Activated CD8-positive, alpha-beta T cell treated with anti-CD3 and anti-CD28 coated beads for 36 hours (primary cell): ENCODE results near the gene BTG2. TPM values are rescaled to one million over a fixed set of nuclear protein-coding genes. Genes with fewer than 3 reads are reported as not detected.

ENCODE experiments used
- ATAC-seq: fragments of 200-7000 bp; cut with Tn5 transposase; one replicate; pipeline ENCODE4 v1.10.0; 2021; ENCODE audit warnings: mild to moderate bottlenecking, moderate library complexity
- CTCF ChIA-PET: fragments of 350-600 bp; sonication (Branson Sonifier 250); formaldehyde crosslinking; loops from one replicate; lab custom pipeline; 2021; ENCODE audit warnings: antibody characterized with exemption; lab: Charles Lee
- POLR2A ChIA-PET: fragments of 350-600 bp; sonication (Branson Sonifier 250); formaldehyde crosslinking; loops from one replicate; lab custom pipeline; 2021; ENCODE audit warnings: antibody characterized with exemption; lab: Charles Lee
- DNase-seq: peaks from one replicate; pipeline ENCODE4 v3.0.0-alpha.2; 2020
- H3K27ac Mint-ChIP-seq: one replicate; pipeline ENCODE4 v1.8.0; 2021; ENCODE audit warnings: mild to moderate bottlenecking, mixed read lengths
- H3K27me3 Mint-ChIP-seq: one replicate; pipeline ENCODE4 v1.8.0; 2021; ENCODE audit warnings: mixed read lengths
- H3K36me3 Mint-ChIP-seq: one replicate; pipeline ENCODE4 v1.8.0; 2021; ENCODE audit warnings: low read depth, mixed read lengths
- H3K4me1 Mint-ChIP-seq: one replicate; pipeline ENCODE4 v1.8.0; 2021; ENCODE audit warnings: low read depth, mixed read lengths
- H3K4me3 Mint-ChIP-seq: one replicate; pipeline ENCODE4 v1.8.0; 2021; ENCODE audit warnings: mild to moderate bottlenecking, moderate library complexity, mixed read lengths
- H3K9me3 Mint-ChIP-seq: one replicate; pipeline ENCODE4 v1.8.0; 2021; ENCODE audit warnings: mixed read lengths
- intact Hi-C: fragments of 100-400 bp; cut with micrococcal nuclease; formaldehyde crosslinking; loops from one replicate; pipeline ENCODE4 v1.10.0; 2022
- total RNA-seq, 2 experiments: library from RNA; stranded (reverse); gene quantifications; one replicate each; pipeline ENCODE4 v1.2.3, GENCODE V29; 2021
- TF ChIP-seq, protein P1 (sequence below): fragments of 200-600 bp; IDR thresholded peaks from one replicate; pipeline ENCODE4 v1.8.0; 2022; ENCODE audit warnings: antibody characterized with exemption, mild to moderate bottlenecking

Gene BTG2
- total RNA-seq, 2 experiments from 2014 or later: 115 TPM

DNA sequence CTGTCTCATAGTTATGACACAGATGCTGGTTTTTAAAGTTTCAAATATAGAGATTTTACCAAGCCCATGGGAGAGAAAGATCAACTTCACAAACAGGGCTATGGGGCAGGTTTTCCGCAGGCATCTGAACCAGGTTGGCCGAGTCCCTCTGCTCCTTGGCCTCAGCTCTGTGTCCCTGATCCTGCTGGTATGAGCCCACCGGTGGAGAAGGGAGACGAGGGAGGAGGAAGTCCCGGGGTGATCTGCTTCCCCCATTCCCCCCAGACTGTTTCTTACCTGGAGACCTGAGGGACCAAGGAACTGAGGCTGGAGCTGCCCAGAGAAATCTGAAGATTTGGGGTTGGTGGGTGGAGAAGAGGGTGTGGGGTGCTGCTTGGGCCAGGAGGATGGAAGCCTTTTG is 28.9 kb upstream of the BTG2 start:
- intact Hi-C loops: no loop called here
- no peaks in the 10 kb centered on the region for H3K27me3 Mint-ChIP-seq
- ChIA-PET CTCF (interaction anchor here (1.0 to 21.4 kb wide), 8 partner anchors 7 to 65 kb away, joined by 4 to 1114 read pairs (median 23); partner anchors contain the start of genes BTG2 and FMOD), POLR2A (interaction anchor here (1.7 to 9.6 kb wide), 6 partner anchors 9 to 49 kb away, joined by 5 to 123 read pairs (median 37); partner anchors contain the start of gene BTG2)
- H3K4me1 Mint-ChIP-seq: peaks cover 61% of the 10 kb centered on the region
- no peaks in the 10 kb centered on the region for H3K9me3 Mint-ChIP-seq
- no peaks in the 10 kb centered on the region for H3K36me3 Mint-ChIP-seq
- TF ChIP-seq, protein P1, sequence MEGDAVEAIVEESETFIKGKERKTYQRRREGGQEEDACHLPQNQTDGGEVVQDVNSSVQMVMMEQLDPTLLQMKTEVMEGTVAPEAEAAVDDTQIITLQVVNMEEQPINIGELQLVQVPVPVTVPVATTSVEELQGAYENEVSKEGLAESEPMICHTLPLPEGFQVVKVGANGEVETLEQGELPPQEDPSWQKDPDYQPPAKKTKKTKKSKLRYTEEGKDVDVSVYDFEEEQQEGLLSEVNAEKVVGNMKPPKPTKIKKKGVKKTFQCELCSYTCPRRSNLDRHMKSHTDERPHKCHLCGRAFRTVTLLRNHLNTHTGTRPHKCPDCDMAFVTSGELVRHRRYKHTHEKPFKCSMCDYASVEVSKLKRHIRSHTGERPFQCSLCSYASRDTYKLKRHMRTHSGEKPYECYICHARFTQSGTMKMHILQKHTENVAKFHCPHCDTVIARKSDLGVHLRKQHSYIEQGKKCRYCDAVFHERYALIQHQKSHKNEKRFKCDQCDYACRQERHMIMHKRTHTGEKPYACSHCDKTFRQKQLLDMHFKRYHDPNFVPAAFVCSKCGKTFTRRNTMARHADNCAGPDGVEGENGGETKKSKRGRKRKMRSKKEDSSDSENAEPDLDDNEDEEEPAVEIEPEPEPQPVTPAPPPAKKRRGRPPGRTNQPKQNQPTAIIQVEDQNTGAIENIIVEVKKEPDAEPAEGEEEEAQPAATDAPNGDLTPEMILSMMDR: no peak
- DNase-seq (no peak), ATAC-seq (no peak)
- no peak overlapping the region for H3K27ac Mint-ChIP-seq
- H3K4me3 Mint-ChIP-seq: no peak overlapping the region

DNA sequence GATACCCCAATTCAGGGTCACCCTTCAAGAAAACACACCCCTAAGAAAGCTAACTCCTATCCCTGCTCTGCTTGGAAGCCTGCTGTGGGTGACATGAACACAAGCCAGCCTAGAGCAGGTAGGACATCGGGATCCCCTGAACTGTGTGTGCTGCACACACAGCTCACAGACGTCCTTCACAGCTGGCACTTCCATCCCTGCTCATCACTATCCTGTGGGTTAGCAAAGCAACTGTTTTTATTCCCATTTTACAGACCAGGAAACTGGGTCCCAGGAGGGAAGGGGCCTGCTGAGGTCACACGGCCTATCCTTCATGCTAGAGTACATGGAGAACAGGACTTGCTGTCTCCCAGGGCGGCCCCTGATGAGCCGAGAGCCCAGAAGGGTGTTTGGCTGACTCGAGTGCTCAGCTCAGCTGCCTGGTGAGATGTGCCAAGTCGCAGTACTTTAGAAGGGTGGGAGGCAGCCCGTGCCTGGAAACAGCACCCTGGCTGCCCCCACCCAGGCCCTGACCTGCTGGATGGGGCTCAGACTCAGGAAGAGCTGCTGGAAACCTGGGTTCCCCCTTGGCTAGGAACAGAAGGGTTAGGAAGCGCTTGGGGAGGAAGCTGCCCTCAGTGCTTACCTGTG is 28.3 kb upstream of the BTG2 start:
- peak; percentile 39 for DNase-seq
- peak overlapping the region; percentile 91 for H3K27ac Mint-ChIP-seq
- POLR2A ChIA-PET: interaction anchor here (1.7 to 9.2 kb wide), 7 partner anchors 10 to 57 kb away, joined by 5 to 123 read pairs (median 5); partner anchors contain the start of gene BTG2
- peaks cover 64% of the 10 kb centered on the region for H3K4me1 Mint-ChIP-seq
- peak overlapping the region; percentile 54 for H3K4me3 Mint-ChIP-seq
- ATAC-seq: no peak
- H3K36me3 Mint-ChIP-seq: no peaks in the 10 kb centered on the region
- CTCF ChIA-PET: interaction anchor here (0.8 to 21.4 kb wide), 12 partner anchors 7 to 211 kb away, joined by 3 to 1114 read pairs (median 6); partner anchors contain the start of genes BTG2 and FMOD
- no peaks in the 10 kb centered on the region for H3K27me3 Mint-ChIP-seq
- intact Hi-C loops: no loop called here
- no peaks in the 10 kb centered on the region for H3K9me3 Mint-ChIP-seq
- TF ChIP-seq, protein P1: no peak

DNA sequence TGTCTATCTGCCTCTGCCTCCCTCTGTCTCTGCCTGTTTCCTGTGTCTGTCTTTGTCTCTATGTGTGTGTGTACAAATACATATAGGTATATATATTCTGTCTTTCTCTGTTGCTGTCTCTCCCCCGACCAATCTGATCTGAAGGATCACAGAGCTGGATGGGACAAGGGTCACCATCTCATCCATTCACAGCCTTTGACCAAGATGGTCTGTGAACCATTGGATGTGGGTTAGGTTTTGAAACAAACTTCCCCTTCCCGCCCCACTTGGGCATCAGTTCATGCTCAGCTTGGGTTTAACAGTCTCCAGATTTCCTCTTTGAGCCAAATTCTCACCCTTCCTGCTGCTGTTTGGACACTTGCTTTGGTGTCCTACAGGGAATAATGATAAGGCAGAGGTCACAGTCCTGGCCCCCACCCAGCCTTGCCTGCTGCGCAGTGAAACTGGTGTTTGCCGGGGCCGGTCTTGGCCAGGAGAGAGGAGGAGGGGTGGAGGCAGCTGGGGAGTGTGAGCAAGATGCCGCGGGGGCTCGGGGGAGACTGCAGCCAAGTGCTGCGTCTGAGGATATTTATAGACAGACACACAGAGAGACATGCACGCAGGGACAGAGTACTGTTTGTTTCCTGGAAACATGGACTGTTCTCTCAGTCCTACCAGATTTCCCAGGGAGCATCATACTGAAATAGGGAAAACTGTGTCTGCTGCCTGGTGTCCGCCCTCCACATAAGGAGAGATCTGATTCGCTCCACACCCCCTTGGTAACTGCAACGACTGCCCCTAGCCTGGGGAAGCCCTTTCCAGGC is 27.0 kb upstream of the BTG2 start:
- ChIA-PET CTCF (interaction anchor here (1.1 to 21.4 kb wide), 10 partner anchors 8 to 209 kb away, joined by 3 to 1114 read pairs (median 12); partner anchors contain the start of genes BTG2 and FMOD), POLR2A (interaction anchor here (1.0 to 9.2 kb wide), 10 partner anchors 9 to 517 kb away, joined by 3 to 123 read pairs (median 5); partner anchors contain the start of genes BTG2, ZBED6 and ZC3H11A)
- H3K36me3 Mint-ChIP-seq: no peaks in the 10 kb centered on the region
- DNase-seq (peak; percentile 42), ATAC-seq (peak; percentile 35)
- intact Hi-C loops: no loop called here
- peak overlapping the region; percentile 54 for H3K4me3 Mint-ChIP-seq
- H3K27me3 Mint-ChIP-seq: no peaks in the 10 kb centered on the region
- no peaks in the 10 kb centered on the region for H3K9me3 Mint-ChIP-seq
- H3K4me1 Mint-ChIP-seq: peaks cover 73% of the 10 kb centered on the region
- TF ChIP-seq, protein P1: no peak
- H3K27ac Mint-ChIP-seq: peak overlapping the region; percentile 91

DNA sequence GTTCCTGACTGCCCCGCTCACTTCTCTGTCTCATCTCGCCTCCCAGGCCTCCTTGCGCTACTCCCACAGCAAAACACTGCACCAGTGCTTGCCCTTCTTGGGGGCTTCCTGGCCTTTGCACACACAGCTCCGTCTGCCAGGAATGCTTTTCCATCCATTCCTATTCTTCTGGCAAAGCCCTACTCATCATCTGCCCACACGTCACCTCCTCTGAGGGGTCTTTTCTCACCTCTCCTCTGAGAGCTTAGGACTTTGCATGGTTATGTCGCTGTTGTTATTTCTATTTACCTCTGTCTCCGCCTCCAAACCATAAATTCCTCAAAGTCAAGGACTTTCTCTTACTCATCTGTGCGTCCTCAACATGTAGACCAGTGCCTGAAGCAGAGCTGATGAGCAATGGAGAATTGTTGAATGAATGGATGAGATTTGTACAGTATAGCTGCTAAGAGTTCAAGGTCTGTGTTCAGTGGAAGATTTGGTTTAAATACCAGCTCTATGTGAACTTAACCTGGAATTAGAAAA is 26.4 kb upstream of the BTG2 start:
- no peak for ATAC-seq
- DNase-seq: no peak
- Mint-ChIP-seq H3K9me3 (no peaks in the 10 kb centered on the region), H3K27me3 (no peaks in the 10 kb centered on the region), H3K36me3 (no peaks in the 10 kb centered on the region), H3K4me1 (peaks cover 66% of the 10 kb centered on the region), H3K4me3 (no peak overlapping the region), H3K27ac (peak overlapping the region; percentile 91)
- TF ChIP-seq, protein P1: no peak
- CTCF ChIA-PET: interaction anchor here (0.9 to 21.4 kb wide), 9 partner anchors 9 to 225 kb away, joined by 3 to 1114 read pairs (median 19); partner anchors contain the start of genes BTG2 and FMOD
- POLR2A ChIA-PET: interaction anchor here (1.0 to 9.2 kb wide), 7 partner anchors 10 to 57 kb away, joined by 3 to 123 read pairs (median 5); partner anchors contain the start of gene BTG2
- intact Hi-C loops: no loop called here
